ENCODE results near the gene MT4.

- TF ChIP-seq POLR2AphosphoS5 (IDR thresholded peaks at IDR 0.05) (no peak), POLR2A (IDR thresholded peaks at IDR 0.05) (no peak)
- TF ChIP-seq, protein P1, sequence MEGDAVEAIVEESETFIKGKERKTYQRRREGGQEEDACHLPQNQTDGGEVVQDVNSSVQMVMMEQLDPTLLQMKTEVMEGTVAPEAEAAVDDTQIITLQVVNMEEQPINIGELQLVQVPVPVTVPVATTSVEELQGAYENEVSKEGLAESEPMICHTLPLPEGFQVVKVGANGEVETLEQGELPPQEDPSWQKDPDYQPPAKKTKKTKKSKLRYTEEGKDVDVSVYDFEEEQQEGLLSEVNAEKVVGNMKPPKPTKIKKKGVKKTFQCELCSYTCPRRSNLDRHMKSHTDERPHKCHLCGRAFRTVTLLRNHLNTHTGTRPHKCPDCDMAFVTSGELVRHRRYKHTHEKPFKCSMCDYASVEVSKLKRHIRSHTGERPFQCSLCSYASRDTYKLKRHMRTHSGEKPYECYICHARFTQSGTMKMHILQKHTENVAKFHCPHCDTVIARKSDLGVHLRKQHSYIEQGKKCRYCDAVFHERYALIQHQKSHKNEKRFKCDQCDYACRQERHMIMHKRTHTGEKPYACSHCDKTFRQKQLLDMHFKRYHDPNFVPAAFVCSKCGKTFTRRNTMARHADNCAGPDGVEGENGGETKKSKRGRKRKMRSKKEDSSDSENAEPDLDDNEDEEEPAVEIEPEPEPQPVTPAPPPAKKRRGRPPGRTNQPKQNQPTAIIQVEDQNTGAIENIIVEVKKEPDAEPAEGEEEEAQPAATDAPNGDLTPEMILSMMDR (IDR thresholded peaks at IDR 0.05), result no peak
These were observed 44.7 kb upstream of the MT4 start for GRCh38 chr16:56520251-56520577.

All from stomach (tissue), 4 donors.